DOHH2 (cell line): ENCODE measurements around the gene NPPA.

ENCODE experiments used
- EZH2phosphoT487 ChIP-seq: fragments of 200-600 bp; sonication (generic); IDR thresholded peaks from 2 replicates; pipeline ENCODE4 v1.6.1; 2017; ENCODE audit warnings: borderline replicate concordance, mild to moderate bottlenecking, antibody characterized with exemption, low read length, moderate library complexity, mixed read lengths
- TF ChIP-seq, protein P1 (sequence below): fragments of 200-600 bp; sonication (generic); IDR thresholded peaks from one replicate; pipeline ENCODE4 v1.5.1; 2014; ENCODE audit warnings: antibody characterized with exemption, mild to moderate bottlenecking, low read depth, low read length; ENCODE audit not compliant: poor library complexity, severe bottlenecking

DNA sequence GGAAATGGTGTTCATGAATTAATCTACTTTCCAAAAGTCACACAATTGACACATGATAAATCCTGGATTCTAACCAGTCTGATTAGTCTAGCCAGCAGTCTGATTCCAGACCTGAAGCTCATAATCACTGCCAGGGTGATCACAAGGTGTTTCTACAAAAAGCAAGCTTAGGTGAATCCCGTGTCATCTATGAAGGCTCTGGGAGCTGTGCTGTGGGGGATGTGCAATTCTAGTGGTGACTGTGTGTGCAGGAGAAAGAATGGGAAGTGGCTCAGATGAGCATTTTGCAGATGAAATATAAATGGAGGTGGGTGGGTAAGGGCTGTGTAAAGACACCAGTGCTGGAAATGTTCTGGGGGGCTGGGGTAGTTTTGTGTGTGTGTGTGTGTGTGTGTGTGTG, 13.0 kb upstream of the NPPA start:
- TF ChIP-seq, protein P1, sequence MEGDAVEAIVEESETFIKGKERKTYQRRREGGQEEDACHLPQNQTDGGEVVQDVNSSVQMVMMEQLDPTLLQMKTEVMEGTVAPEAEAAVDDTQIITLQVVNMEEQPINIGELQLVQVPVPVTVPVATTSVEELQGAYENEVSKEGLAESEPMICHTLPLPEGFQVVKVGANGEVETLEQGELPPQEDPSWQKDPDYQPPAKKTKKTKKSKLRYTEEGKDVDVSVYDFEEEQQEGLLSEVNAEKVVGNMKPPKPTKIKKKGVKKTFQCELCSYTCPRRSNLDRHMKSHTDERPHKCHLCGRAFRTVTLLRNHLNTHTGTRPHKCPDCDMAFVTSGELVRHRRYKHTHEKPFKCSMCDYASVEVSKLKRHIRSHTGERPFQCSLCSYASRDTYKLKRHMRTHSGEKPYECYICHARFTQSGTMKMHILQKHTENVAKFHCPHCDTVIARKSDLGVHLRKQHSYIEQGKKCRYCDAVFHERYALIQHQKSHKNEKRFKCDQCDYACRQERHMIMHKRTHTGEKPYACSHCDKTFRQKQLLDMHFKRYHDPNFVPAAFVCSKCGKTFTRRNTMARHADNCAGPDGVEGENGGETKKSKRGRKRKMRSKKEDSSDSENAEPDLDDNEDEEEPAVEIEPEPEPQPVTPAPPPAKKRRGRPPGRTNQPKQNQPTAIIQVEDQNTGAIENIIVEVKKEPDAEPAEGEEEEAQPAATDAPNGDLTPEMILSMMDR, result no peak
- no peak for TF ChIP-seq EZH2phosphoT487
